Adrenal gland (tissue), 5 donors: ENCODE data around the gene CPSF4.

ENCODE experiments used
- CTCF ChIP-seq, 6 experiments: fragments of 450-650 bp in 4 of 6; fragments of 200-600 bp in 2 of 6; sonication (generic) in 1 of 6; IDR thresholded peaks; 1 replicate in 5 of 6; 2 replicates in 1 of 6; pipeline versions ENCODE4 v1.5.1 to v1.8.0; 2016 to 2021; ENCODE audit warnings: antibody characterized with exemption in 6 of 6, mild to moderate bottlenecking in 2 of 6, moderate library complexity in 1 of 6
- POLR2A ChIP-seq, 2 donors: fragments of 450-650 bp; IDR thresholded peaks; one replicate each; pipeline ENCODE4 v1.6.1; 2017; ENCODE audit warnings: antibody characterized with exemption in 2 of 2, mild to moderate bottlenecking in 2 of 2, moderate library complexity in 1 of 2
- donor health status: DM: no; HTN: no; CAD: no.

DNA sequence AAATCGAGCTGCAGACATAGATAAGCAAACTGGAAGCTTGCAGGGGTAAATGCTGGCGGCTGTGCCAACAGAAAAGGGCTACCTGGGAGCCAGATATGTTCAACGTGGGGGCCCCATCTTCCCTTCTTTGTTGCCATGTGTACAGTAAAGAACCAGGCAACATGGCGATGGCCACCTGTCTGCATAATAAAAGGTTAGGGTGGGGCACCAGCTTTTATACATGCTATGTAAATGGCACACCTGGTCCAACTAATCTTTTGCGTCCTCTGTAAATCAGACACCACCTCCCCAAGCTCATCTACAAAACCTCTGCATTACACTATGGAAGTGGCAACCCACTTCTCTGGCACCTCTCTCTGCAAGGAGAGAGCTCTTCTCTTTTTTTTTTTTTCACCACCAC lies 16.1 kb upstream of the CPSF4 start:
- TF ChIP-seq POLR2A (IDR thresholded peaks at IDR 0.05) (no peak), CTCF (IDR thresholded peaks at IDR 0.05) (no peak)
